HUES48 (cell line): Measurements from ENCODE around the gene TAS2R40.

Source experiments
- H3K27ac ChIP-seq: one replicate; pipeline ENCODE4 v1.7.0; 2013; ENCODE audit warnings: low read depth, low read length, inconsistent platforms
- H3K27me3 ChIP-seq: 2 replicates; pipeline ENCODE4 v1.6.1; 2013; ENCODE audit warnings: mild to moderate bottlenecking, low read length; ENCODE audit not compliant: control insufficient read depth, insufficient read depth
- H3K36me3 ChIP-seq: 2 replicates; pipeline ENCODE4 v1.6.1; 2013; ENCODE audit warnings: low read length; ENCODE audit not compliant: control insufficient read depth, insufficient read depth
- H3K4me1 ChIP-seq: 2 replicates; pipeline ENCODE4 v1.6.1; 2013; ENCODE audit warnings: mild to moderate bottlenecking, low read length; ENCODE audit not compliant: control insufficient read depth, insufficient read depth
- H3K4me3 ChIP-seq: 2 replicates; pipeline ENCODE4 v1.5.1; 2013; ENCODE audit warnings: mild to moderate bottlenecking, low read depth, low read length
- H3K9ac ChIP-seq: 2 replicates; pipeline ENCODE4 v1.6.1; 2013; ENCODE audit warnings: mild to moderate bottlenecking, low read depth, low read length, moderate library complexity
- H3K9me3 ChIP-seq: 2 replicates; pipeline ENCODE4 v1.6.1; 2013; ENCODE audit warnings: low read length; ENCODE audit not compliant: control insufficient read depth, insufficient read depth

The TAS2R40 gene

DNA sequence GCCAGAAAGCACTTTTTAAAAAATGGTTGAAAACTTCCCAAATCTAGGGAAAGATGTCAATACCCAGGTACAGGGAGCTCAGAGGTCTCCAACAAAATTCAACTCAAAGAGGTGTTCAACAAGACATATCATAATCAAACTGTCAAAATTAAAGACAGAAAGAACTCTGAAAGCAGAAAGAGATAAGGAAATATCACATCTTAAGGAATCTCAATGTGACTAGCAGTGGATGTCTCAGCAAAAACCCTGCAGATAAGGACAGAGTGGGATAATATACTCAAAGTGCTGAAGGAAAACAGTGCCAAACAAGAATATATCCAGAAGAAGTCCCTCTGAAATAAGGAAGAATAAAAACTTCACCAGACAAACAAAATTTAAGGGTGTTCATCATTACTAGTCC, 28.4 kb downstream of the TAS2R40 start:
- H3K4me3 ChIP-seq = no peak overlapping the region
- no peaks in the 10 kb centered on the region for H3K36me3 ChIP-seq
- no peaks in the 10 kb centered on the region for H3K4me1 ChIP-seq
- H3K27ac ChIP-seq = no peak overlapping the region
- H3K9ac ChIP-seq = no peak overlapping the region
- no peaks in the 10 kb centered on the region for H3K9me3 ChIP-seq
- no peaks in the 10 kb centered on the region for H3K27me3 ChIP-seq

DNA sequence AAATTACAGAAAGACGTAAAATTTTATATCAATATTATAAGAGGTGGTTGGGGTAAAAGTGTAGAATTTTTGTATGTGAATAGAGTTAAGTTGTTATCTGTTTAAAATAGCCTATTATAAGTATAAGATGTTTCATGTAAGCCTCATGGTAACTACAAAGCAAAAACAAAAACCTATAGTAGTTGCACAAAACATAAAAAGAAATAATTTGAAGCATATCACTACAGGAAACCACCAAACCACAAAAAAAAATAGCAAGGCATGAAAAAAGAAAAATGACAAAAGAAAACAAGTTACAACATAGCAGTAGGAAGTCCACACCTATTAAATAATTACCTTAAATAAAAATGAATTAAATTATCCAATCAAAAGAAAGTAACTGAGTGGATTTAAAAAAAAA, 29.0 kb downstream of the TAS2R40 start:
- Histone ChIP-seq H3K27me3 (no peaks in the 10 kb centered on the region), H3K27ac (no peak overlapping the region), H3K9me3 (no peaks in the 10 kb centered on the region), H3K36me3 (no peaks in the 10 kb centered on the region), H3K4me3 (no peak overlapping the region), H3K9ac (no peak overlapping the region), H3K4me1 (no peaks in the 10 kb centered on the region)

DNA sequence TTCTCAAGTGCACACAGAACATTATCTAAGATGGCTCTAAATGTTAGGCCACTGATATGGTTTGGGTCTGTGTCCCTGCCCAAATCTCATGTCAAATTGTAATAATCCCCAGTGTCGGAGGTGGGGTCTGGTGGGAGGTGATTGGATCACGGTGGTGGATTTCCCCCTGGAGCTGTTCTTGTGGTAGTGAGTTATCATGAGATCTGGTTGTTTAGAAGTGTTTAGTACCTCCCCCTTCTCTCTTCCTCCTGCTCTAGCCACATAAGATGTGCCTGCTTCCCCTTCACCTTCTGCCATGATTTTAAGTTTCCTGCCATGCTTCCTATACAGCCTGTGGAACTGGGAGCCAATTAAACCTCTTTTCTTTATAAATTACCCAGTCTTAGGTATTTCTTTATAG, 30.2 kb downstream of the TAS2R40 start:
- H3K36me3 ChIP-seq = no peaks in the 10 kb centered on the region
- no peaks in the 10 kb centered on the region for H3K27me3 ChIP-seq
- H3K4me1 ChIP-seq = no peaks in the 10 kb centered on the region
- H3K27ac ChIP-seq = no peak overlapping the region
- no peak overlapping the region for H3K4me3 ChIP-seq
- H3K9ac ChIP-seq = no peak overlapping the region
- H3K9me3 ChIP-seq = no peaks in the 10 kb centered on the region

DNA sequence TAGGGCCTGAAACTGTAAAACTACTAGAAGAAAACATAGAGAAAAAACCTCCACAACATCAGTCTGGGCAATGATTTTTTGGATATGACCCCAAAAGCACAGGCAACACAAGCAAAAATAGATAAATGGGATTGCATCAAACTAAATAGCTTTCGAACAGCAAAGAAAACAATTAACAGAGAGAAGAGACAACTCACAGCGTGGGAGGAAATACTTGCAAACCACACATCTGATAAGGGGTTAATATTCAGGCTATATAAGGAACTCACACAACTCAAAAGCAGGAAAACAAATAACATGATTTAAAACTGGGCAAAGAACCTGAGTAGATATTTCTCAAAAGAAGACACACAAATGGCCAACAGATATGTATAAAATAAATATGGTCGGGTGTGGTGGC, 33.7 kb downstream of the TAS2R40 start:
- Histone ChIP-seq H3K27ac (no peak overlapping the region), H3K4me3 (no peak overlapping the region), H3K27me3 (no peaks in the 10 kb centered on the region), H3K9ac (no peak overlapping the region), H3K9me3 (no peaks in the 10 kb centered on the region), H3K4me1 (no peaks in the 10 kb centered on the region), H3K36me3 (no peaks in the 10 kb centered on the region)

DNA sequence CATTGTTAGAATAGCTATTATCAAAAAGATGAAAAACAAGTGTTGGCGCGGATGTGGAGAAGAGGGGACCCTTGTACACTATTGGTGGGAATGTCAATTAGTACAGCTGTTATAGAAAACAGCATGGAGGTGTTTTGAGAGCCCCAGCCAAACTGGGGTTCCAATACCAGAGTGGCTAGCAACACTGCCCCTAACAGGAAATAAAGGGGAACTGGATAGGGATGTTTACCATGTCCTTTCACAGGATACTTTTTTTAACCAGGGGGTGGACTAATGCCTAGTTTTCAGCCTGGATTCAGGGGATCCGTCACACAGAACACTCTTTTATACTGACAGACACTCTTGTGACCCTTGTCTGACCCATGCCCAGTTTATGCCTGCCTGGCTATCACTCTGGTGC, 34.5 kb downstream of the TAS2R40 start:
- H3K9ac ChIP-seq = no peak overlapping the region
- no peaks in the 10 kb centered on the region for H3K36me3 ChIP-seq
- no peak overlapping the region for H3K27ac ChIP-seq
- H3K9me3 ChIP-seq = no peaks in the 10 kb centered on the region
- H3K27me3 ChIP-seq = no peaks in the 10 kb centered on the region
- H3K4me1 ChIP-seq = no peaks in the 10 kb centered on the region
- no peak overlapping the region for H3K4me3 ChIP-seq

DNA sequence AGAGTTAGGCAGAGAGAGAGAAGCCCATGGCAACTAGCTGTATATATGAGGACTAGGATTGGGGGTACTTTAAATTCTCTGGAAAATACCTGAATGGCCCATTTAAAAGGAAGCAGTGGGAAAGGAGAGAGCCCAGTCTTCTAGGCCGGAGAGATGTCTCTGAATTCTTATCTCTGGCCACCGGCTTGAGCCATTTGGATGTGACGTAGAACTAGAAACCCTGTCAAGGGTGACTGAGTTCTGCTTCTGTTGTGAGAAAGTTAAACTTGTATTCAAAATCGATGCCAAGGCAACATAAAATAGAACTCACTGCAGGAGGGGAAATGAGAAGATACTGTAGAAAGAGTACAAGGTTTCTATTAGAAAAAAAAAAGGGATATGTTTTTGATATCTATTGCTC, 35.1 kb downstream of the TAS2R40 start:
- no peak overlapping the region for H3K4me3 ChIP-seq
- H3K9ac ChIP-seq = no peak overlapping the region
- H3K27ac ChIP-seq = no peak overlapping the region
- H3K4me1 ChIP-seq = no peaks in the 10 kb centered on the region
- no peaks in the 10 kb centered on the region for H3K27me3 ChIP-seq
- no peaks in the 10 kb centered on the region for H3K36me3 ChIP-seq
- no peaks in the 10 kb centered on the region for H3K9me3 ChIP-seq

DNA sequence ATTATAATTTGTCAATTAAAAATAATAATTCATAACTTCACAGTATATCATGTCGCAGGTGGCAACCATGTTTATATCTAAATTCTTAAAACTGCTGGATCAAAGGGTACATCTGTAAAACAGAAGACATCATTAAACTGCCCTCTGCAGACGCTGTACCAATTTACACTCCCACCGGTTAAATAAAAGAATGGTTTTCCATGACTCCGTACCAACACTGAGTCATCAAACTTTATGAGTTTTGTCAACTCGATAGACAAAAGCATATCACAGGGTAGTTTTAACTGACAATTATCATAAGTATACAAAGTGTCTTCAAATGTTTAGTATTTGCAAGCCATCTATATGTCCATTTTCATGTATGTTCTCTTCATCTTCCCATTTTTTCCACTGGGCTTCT, 35.7 kb downstream of the TAS2R40 start:
- Histone ChIP-seq H3K4me3 (no peak overlapping the region), H3K27me3 (no peaks in the 10 kb centered on the region), H3K9me3 (no peaks in the 10 kb centered on the region), H3K27ac (no peak overlapping the region), H3K4me1 (no peaks in the 10 kb centered on the region), H3K36me3 (no peaks in the 10 kb centered on the region), H3K9ac (no peak overlapping the region)

DNA sequence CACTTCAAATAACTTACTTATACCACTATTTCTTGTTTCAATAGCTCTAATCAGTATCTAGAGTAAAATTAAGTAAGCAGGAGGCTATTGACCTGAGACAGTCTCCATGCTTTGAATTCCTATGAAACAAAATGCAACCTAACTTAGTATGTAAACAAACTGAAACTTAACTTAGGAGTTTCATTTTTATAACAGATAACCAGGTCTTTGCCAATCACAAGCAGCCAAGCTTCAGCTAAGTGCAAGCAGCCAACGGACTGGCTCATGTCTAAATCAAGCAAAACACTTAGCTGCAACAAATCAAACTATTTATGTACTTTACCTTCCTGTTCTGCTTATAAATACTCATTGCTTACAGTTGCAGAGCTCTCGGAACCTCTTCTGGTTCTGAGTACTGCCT, 37.0 kb downstream of the TAS2R40 start:
- Histone ChIP-seq H3K9ac (no peak overlapping the region), H3K9me3 (no peaks in the 10 kb centered on the region), H3K4me1 (no peaks in the 10 kb centered on the region), H3K27me3 (no peaks in the 10 kb centered on the region), H3K36me3 (no peaks in the 10 kb centered on the region), H3K4me3 (no peak overlapping the region), H3K27ac (no peak overlapping the region)

DNA sequence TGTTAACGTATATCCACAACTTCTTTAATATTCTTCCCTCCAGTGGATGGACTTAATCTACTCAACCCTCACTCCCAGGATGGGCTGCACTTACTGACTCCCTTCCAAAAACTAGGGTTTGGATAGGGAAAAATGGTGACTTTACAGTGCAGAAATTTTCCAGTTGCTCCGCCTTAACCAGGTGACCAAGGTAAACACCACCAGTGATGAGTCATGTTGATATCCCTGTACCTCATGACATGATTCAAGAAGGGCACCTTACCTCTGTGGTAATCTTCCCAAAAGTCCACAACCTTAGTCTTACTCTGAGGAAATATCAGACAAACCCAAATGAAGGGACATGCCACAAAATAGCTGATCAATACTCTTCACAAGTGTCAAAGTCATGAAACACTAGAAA, 37.9 kb downstream of the TAS2R40 start:
- Histone ChIP-seq H3K36me3 (no peaks in the 10 kb centered on the region), H3K9ac (no peak overlapping the region), H3K27ac (no peak overlapping the region), H3K4me1 (no peaks in the 10 kb centered on the region), H3K9me3 (no peaks in the 10 kb centered on the region), H3K4me3 (no peak overlapping the region), H3K27me3 (no peaks in the 10 kb centered on the region)

DNA sequence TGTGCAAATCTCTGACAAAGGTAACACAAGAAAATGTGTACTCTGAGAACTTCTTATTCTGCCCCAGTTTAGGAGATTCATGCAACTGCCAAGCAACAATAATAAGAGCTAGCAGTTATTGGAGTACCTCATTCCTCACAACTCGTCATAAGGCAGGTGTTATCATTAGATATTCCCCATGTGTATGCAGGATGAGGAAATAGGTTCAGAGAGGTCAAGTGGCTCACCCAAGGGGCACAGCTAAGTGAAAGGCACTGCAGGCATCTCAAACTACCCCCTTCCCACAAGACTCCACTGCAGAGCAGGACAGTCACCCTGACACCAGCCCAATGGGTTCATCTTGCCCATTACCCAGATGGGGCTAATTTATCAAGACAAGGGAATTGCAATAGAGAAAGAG, 40.1 kb downstream of the TAS2R40 start:
- H3K4me3 ChIP-seq = no peak overlapping the region
- no peak overlapping the region for H3K9ac ChIP-seq
- H3K36me3 ChIP-seq = peaks cover 3% of the 10 kb centered on the region; the same call in 1 of the 2 replicates
- no peaks in the 10 kb centered on the region for H3K27me3 ChIP-seq
- H3K4me1 ChIP-seq = no peaks in the 10 kb centered on the region
- no peaks in the 10 kb centered on the region for H3K9me3 ChIP-seq
- H3K27ac ChIP-seq = no peak overlapping the region

DNA sequence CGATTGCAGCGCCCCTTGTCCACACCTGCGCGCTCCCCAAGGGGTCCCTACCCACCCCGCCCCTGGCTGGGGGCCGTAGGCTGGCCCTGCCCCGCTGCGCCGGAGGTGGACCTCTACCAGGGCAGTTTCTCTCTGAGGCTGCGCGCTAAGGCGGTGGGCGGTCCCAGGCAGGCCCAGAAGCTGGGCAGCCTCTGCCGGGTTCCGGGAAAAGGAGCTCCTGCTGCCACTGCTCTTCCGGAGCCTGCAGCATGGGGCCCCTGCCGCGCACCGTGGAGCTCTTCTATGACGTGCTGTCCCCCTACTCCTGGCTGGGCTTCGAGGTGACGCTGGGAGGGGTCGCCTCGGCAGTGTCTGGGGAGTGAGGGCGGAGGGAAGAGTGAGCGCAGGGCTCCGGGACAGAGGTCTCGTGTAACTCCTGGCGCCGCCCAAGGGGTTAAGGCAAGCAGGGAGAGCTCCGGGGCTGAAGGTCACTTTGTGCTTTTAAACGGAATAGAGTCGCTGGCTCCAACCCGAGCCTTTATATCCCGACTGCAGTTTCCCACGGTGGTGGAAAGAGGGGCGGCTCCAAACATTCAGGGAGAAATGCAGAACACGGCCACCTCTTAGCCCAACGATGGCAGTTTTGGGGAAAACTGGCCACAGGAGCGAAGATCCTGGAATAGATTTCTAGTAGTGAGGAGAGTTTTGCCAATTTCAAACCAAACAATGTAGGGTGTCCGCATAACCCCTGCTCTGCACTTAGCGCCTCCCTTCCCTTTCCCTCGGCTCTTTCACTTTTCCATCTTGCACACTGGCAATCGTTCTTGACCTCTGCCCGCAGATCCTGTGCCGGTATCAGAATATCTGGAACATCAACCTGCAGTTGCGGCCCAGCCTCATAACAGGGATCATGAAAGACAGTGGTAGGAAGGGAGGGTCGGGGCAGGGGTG, 41.7 kb downstream of the TAS2R40 start, which contains the start of gene GSTK1:
GSTK1 (plus strand) TSS at position 176 of the 930 bp plus-strand sequence; CDS start at position 249, 73 bp downstream.
- peak within 1 kb of the TSS; percentile 71 for H3K27ac ChIP-seq
- H3K27me3 ChIP-seq = no peaks in the 10 kb centered on the region
- no peaks in the 10 kb centered on the region for H3K9me3 ChIP-seq
- H3K9ac ChIP-seq = peak within 1 kb of the TSS; percentile 55
- H3K4me1 ChIP-seq = no peaks in the 10 kb centered on the region
- H3K4me3 ChIP-seq = peak within 1 kb of the TSS; percentile 86
- H3K36me3 ChIP-seq = peaks cover 8% of the 10 kb centered on the region; the same call in 1 of the 2 replicates
